ENCODE data around the gene ATXN1.

The ATXN1 gene

GRCh38 chr6:16698162-16698533 lies 63.1 kb downstream of the ATXN1 start:
- DNase-seq (ENCODE audit: low read depth), result no peak

GRCh38 chr6:16697437-16698161 lies 63.7 kb downstream of the ATXN1 start:
- DNase-seq (ENCODE audit: low read depth), result no peak

GRCh38 chr6:16696496-16696895 lies 64.8 kb downstream of the ATXN1 start:
- no peak for DNase-seq (ENCODE audit: low read depth)

- DNase-seq (ENCODE audit: low read depth), result no peak
These were observed 66.3 kb downstream of the ATXN1 start for GRCh38 chr6:16694781-16695578.

GRCh38 chr6:16691324-16691723 lies 69.9 kb downstream of the ATXN1 start:
- no peak for DNase-seq (ENCODE audit: low read depth)

GRCh38 chr6:16690608-16691142 lies 70.6 kb downstream of the ATXN1 start:
- DNase-seq (ENCODE audit: low read depth), result no peak

- no peak for DNase-seq (ENCODE audit: low read depth)
These were observed 71.3 kb downstream of the ATXN1 start for GRCh38 chr6:16689788-16690607.

GRCh38 chr6:16688984-16689636 lies 72.2 kb downstream of the ATXN1 start:
- DNase-seq (ENCODE audit: low read depth), result no peak

GRCh38 chr6:16688436-16688835 lies 72.8 kb downstream of the ATXN1 start:
- no peak for DNase-seq (ENCODE audit: low read depth)

- DNase-seq (ENCODE audit: low read depth), result no peak
These were observed 74.2 kb downstream of the ATXN1 start for GRCh38 chr6:16687045-16687444.

- peak; percentile 35 for DNase-seq (ENCODE audit: low read depth)
These were observed 76.2 kb downstream of the ATXN1 start for GRCh38 chr6:16684896-16685554.

- DNase-seq (ENCODE audit: low read depth), result no peak
These were observed 77.0 kb downstream of the ATXN1 start for GRCh38 chr6:16684195-16684689.

- no peak for DNase-seq (ENCODE audit: low read depth)
These were observed 77.5 kb downstream of the ATXN1 start for GRCh38 chr6:16683641-16684194.

GRCh38 chr6:16681260-16681873 lies 79.9 kb downstream of the ATXN1 start:
- no peak for DNase-seq (ENCODE audit: low read depth)

- no peak for DNase-seq (ENCODE audit: low read depth)
These were observed 82.2 kb downstream of the ATXN1 start for GRCh38 chr6:16679050-16679449.

- no peak for DNase-seq (ENCODE audit: low read depth)
These were observed 83.8 kb downstream of the ATXN1 start for GRCh38 chr6:16677458-16677857.

- no peak for DNase-seq (ENCODE audit: low read depth)
These were observed 84.3 kb downstream of the ATXN1 start for GRCh38 chr6:16676978-16677377.

- no peak for DNase-seq (ENCODE audit: low read depth)
These were observed 84.9 kb downstream of the ATXN1 start for GRCh38 chr6:16676376-16676775.

- DNase-seq (ENCODE audit: low read depth), result no peak
These were observed 86.4 kb downstream of the ATXN1 start for GRCh38 chr6:16674801-16675392.

Data from stimulated activated CD8-positive, alpha-beta memory T cell treated with anti-CD3 and anti-CD28 coated beads, Interleukin-15, amount 100 ng/mL, for 24 hours (primary cell).